WTC11 (cell line): Measurements from ENCODE around the gene LAMC1. TPM values are rescaled to one million over a fixed set of nuclear protein-coding genes. Genes with fewer than 3 reads are reported as not detected.
A peak's percentile ranks its signal among the peaks of the same experiment; 100 is the strongest.

Source experiments
- ATAC-seq: fragments of 200-7000 bp; cut with Tn5 transposase; 2 replicates; pipeline ENCODE4 v1.10.0; 2021; ENCODE audit warnings: mild to moderate bottlenecking, moderate library complexity
- CTCF ChIA-PET: fragments of 300-600 bp; sonication (Branson Sonifier 250); formaldehyde crosslinking; loops from one replicate; lab custom pipeline; 2021; ENCODE audit warnings: antibody characterized with exemption; lab: Charles Lee
- POLR2A ChIA-PET: fragments of 350-600 bp; sonication (Branson Sonifier 250); formaldehyde crosslinking; loops from one replicate; lab custom pipeline; 2021; ENCODE audit warnings: antibody characterized with exemption; lab: Charles Lee
- DNase-seq: peaks from one replicate; pipeline ENCODE4 v3.0.0; 2021; ENCODE audit warnings: low spot score
- H3K27ac Mint-ChIP-seq: 2 replicates; pipeline ENCODE4 v1.8.0; 2021; ENCODE audit warnings: mixed read lengths
- H3K27me3 Mint-ChIP-seq: 2 replicates; pipeline ENCODE4 v1.8.0; 2021; ENCODE audit warnings: low read depth, mild to moderate bottlenecking, moderate library complexity, mixed read lengths
- H3K36me3 Mint-ChIP-seq: 2 replicates; pipeline ENCODE4 v1.8.0; 2021; ENCODE audit warnings: mixed read lengths
- H3K4me1 Mint-ChIP-seq: 2 replicates; pipeline ENCODE4 v1.8.0; 2022; ENCODE audit warnings: mixed read lengths
- H3K4me3 Mint-ChIP-seq: 2 replicates; pipeline ENCODE4 v1.8.0; 2021; ENCODE audit warnings: mild to moderate bottlenecking, moderate library complexity, mixed read lengths
- H3K9me3 Mint-ChIP-seq: 2 replicates; pipeline ENCODE4 v1.8.0; 2021; ENCODE audit warnings: mixed read lengths
- ATF1 ChIP-seq: sonication (generic); formaldehyde crosslinking; IDR thresholded peaks from 2 replicates; pipeline ENCODE4 v1.8.1; 2023; ENCODE audit warnings: mild to moderate bottlenecking, moderate library complexity, missing genetic modification reagents
- CREB1 ChIP-seq: sonication (generic); formaldehyde crosslinking; IDR thresholded peaks from 2 replicates; pipeline ENCODE4 v1.8.0; 2023; ENCODE audit warnings: mild to moderate bottlenecking, missing genetic modification reagents
- ELF4 ChIP-seq: sonication (generic); formaldehyde crosslinking; IDR thresholded peaks from 2 replicates; pipeline ENCODE4 v1.8.1; 2022; ENCODE audit warnings: low read depth, mild to moderate bottlenecking, moderate library complexity, missing genetic modification reagents
- ETV6 ChIP-seq: sonication (generic); formaldehyde crosslinking; IDR thresholded peaks from 2 replicates; pipeline ENCODE4 v1.8.1; 2022; ENCODE audit warnings: mild to moderate bottlenecking, missing genetic modification reagents
- GABPB1 ChIP-seq: sonication (generic); formaldehyde crosslinking; IDR thresholded peaks from 2 replicates; pipeline ENCODE4 v1.8.1; 2023; ENCODE audit warnings: mild to moderate bottlenecking, missing genetic modification reagents
- JUN ChIP-seq: sonication (generic); formaldehyde crosslinking; IDR thresholded peaks from 2 replicates; pipeline ENCODE4 v1.8.0; 2023; ENCODE audit warnings: mild to moderate bottlenecking, missing genetic modification reagents
- MAX ChIP-seq: sonication (generic); formaldehyde crosslinking; IDR thresholded peaks from 2 replicates; pipeline ENCODE4 v1.8.0; 2022; ENCODE audit warnings: mild to moderate bottlenecking, missing genetic modification reagents
- MYBL2 ChIP-seq: sonication (generic); formaldehyde crosslinking; IDR thresholded peaks from 2 replicates; pipeline ENCODE4 v1.8.1; 2023; ENCODE audit warnings: mild to moderate bottlenecking, moderate library complexity, missing genetic modification reagents
- NR3C1 ChIP-seq: sonication (generic); formaldehyde crosslinking; conservative IDR thresholded peaks from 2 replicates; pipeline ENCODE4 v1.8.1; 2023; ENCODE audit warnings: low read depth, mild to moderate bottlenecking, missing genetic modification reagents
- OVOL2 ChIP-seq: fragments of 250-450 bp; sonication (Bioruptor Pico); IDR thresholded peaks from 2 replicates; pipeline ENCODE4 v1.9.0; 2021; ENCODE audit warnings: mild to moderate bottlenecking, borderline replicate concordance
- PRDM15 ChIP-seq: sonication (generic); formaldehyde crosslinking; IDR thresholded peaks from 2 replicates; pipeline ENCODE4 v1.8.0; 2022; ENCODE audit warnings: missing genetic modification reagents
- SMAD4 ChIP-seq: sonication (generic); formaldehyde crosslinking; IDR thresholded peaks from 2 replicates; pipeline ENCODE4 v1.8.0; 2022; ENCODE audit warnings: mild to moderate bottlenecking, missing genetic modification reagents
- SP1 ChIP-seq: sonication (generic); formaldehyde crosslinking; conservative IDR thresholded peaks from 2 replicates; pipeline ENCODE4 v1.8.1; 2022; ENCODE audit warnings: missing genetic modification reagents
- TCF7 ChIP-seq: sonication (generic); formaldehyde crosslinking; IDR thresholded peaks from 2 replicates; pipeline ENCODE4 v1.8.0; 2022; ENCODE audit warnings: mild to moderate bottlenecking, low read depth, missing genetic modification reagents, moderate library complexity
- ZNF121 ChIP-seq: sonication (generic); formaldehyde crosslinking; IDR thresholded peaks from 2 replicates; pipeline ENCODE4 v1.8.0; 2023; ENCODE audit warnings: missing genetic modification reagents
- ZNF219 ChIP-seq: sonication (generic); formaldehyde crosslinking; IDR thresholded peaks from 2 replicates; pipeline ENCODE4 v1.8.0; 2023; ENCODE audit warnings: missing genetic modification reagents, mild to moderate bottlenecking, borderline replicate concordance
- ZNF317 ChIP-seq: sonication (generic); formaldehyde crosslinking; IDR thresholded peaks from 2 replicates; pipeline ENCODE4 v1.8.1; 2023; ENCODE audit warnings: low read depth, mild to moderate bottlenecking, moderate library complexity, missing genetic modification reagents, borderline replicate concordance
- ZNF425 ChIP-seq: fragments of 250-450 bp; sonication (Bioruptor Pico); conservative IDR thresholded peaks from 2 replicates; pipeline ENCODE4 v1.9.0; 2021; ENCODE audit warnings: mild to moderate bottlenecking
- ZNF671 ChIP-seq: fragments of 250-450 bp; sonication (Bioruptor Pico); IDR thresholded peaks from 2 replicates; pipeline ENCODE4 v1.8.0; 2021; ENCODE audit warnings: mild to moderate bottlenecking
- ZSCAN18 ChIP-seq: fragments of 250-450 bp; sonication (Bioruptor Pico); IDR thresholded peaks from 2 replicates; pipeline ENCODE4 v2.1.2; 2022; ENCODE audit warnings: mild to moderate bottlenecking, moderate library complexity
- total RNA-seq: library from RNA; stranded (reverse); gene quantifications from 3 replicates; pipeline ENCODE4 v1.2.3, GENCODE V29; 2021

Gene LAMC1
- total RNA-seq, 1 experiment from 2014 or later = 162 TPM

- TF ChIP-seq ZSCAN18 (CRISPR knock-in tag) = no peak
- no peak for TF ChIP-seq MYBL2 (CRISPR knock-in tag)
- TF ChIP-seq ZNF671 (CRISPR knock-in tag) = no peak
- TF ChIP-seq ZNF317 (CRISPR knock-in tag) = no peak
- TF ChIP-seq ATF1 (CRISPR knock-in tag) = no peak
Measured at GRCh38 chr1:183023601-183024316, 539 bp downstream of the LAMC1 start (continued).

GRCh38 chr1:183024317-183025009 is 1.2 kb downstream of the LAMC1 start:
- Mint-ChIP-seq H3K4me3 (peak overlapping the region; percentile 92), H3K36me3 (no peaks in the 10 kb centered on the region), H3K27ac (peak overlapping the region; percentile 15; the same call in 1 of the 2 replicates), H3K4me1 (peaks cover 69% of the 10 kb centered on the region), H3K9me3 (no peaks in the 10 kb centered on the region), H3K27me3 (peaks cover 9% of the 10 kb centered on the region)
- POLR2A ChIA-PET = interaction anchor here (1.0 kb wide), 1 partner anchor 142 kb away, joined by 3 read pairs; no protein-coding TSS in a partner anchor
- CTCF ChIA-PET = interaction anchor here (1.0 to 1.1 kb wide), 5 partner anchors 13 to 110 kb away, joined by 3 to 14 read pairs (median 3); no protein-coding TSS in a partner anchor
- TF ChIP-seq ETV6 (no peak), SMAD4 (no peak), ZNF121 (CRISPR knock-in tag) (no peak), GABPB1 (CRISPR knock-in tag) (no peak; the same call in 1 of the 2 replicates), NR3C1 (no peak), ZSCAN18 (CRISPR knock-in tag) (no peak), ZNF219 (CRISPR knock-in tag) (no peak), ZNF671 (CRISPR knock-in tag) (no peak), SP1 (CRISPR knock-in tag) (no peak)
- DNase-seq (no peak), ATAC-seq (no peak)

GRCh38 chr1:183025010-183025337 is 1.8 kb downstream of the LAMC1 start:
- H3K27ac Mint-ChIP-seq = no peak overlapping the region
- CTCF ChIA-PET = interaction anchor here (1.5 kb wide), 1 partner anchor 210 kb away, joined by 5 read pairs; no protein-coding TSS in a partner anchor
- TF ChIP-seq ZNF425 (CRISPR knock-in tag) (no peak), PRDM15 (CRISPR knock-in tag) (no peak), CREB1 (CRISPR knock-in tag) (no peak), MAX (CRISPR knock-in tag) (no peak), TCF7 (CRISPR knock-in tag) (no peak), OVOL2 (no peak), ELF4 (CRISPR knock-in tag) (no peak), JUN (CRISPR knock-in tag) (no peak)
- DNase-seq (no peak), ATAC-seq (no peak)
- no peaks in the 10 kb centered on the region for H3K9me3 Mint-ChIP-seq
- peaks cover 9% of the 10 kb centered on the region for H3K27me3 Mint-ChIP-seq
- POLR2A ChIA-PET = interaction anchor here (0.7 kb wide), 1 partner anchor 410 kb away, joined by 3 read pairs; no protein-coding TSS in a partner anchor
- H3K4me3 Mint-ChIP-seq = peak overlapping the region; percentile 92
- H3K36me3 Mint-ChIP-seq = no peaks in the 10 kb centered on the region
- H3K4me1 Mint-ChIP-seq = peaks cover 72% of the 10 kb centered on the region
